Activated CD8-positive, alpha-beta memory T cell treated with anti-CD3 and anti-CD28 coated beads, Interleukin-2, amount 50 U/mL, for 48 hours (primary cell): ENCODE measurements around the gene ABCA4.

Experiments used
- DNase-seq: peaks from one replicate; pipeline ENCODE4 v3.0.0-alpha.2; 2020

Gene ABCA4

DNA sequence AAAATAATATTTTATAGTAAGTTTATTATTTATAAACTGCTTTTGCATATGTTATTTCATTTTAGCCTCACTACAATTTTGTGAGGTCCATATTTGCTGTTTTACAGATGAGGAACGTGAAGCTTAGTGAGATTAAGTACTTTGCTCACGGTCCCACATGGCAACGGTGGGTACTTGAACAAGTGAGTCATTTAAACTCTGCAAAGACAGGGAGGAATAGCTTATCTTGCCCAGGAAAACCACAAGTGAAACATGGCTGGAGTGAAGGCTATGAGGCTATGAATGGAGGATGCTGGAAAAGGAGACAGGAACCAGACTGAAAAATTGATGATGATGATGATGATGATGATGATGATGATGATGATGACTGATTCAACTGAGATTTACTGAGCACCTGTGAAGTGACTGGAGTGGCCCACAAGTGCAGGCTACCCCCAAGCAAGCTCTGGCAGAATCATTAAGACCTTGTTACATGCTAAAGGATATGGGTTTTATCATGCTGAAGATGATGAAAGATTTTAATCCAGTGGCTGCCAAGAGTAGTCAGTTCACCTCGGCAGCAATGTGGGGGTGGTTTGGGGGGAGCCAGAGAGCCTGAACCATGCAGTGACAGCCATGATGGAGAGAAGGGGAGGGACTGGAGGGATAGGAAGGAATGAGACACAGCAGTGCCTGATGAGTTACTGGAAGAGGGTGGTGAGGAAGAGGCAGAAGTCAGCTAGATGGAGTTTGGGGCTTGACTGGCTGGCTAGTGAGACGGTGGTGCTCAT is 1.4 kb upstream of the ABCA4 start:
- DNase-seq: no peak

DNA sequence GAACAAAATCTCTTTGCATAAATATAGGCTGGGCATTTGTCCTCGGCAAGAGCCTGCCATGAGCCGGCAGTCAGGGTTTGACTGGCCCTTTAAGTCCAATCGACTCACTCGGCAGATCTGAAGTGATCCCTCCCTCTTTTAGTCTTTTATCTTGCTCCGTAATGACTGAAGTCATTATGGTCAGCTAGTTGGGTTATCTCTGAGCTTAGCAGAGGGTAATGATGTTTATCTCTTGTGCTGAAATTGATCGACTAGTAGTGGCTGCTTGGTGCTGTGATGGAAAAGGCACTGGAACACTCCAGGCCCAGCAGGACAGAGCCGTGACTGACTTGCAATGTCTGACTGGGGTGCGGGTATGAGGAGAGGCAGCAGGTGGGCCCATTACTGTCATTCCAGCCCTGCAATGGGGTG is 468 bp upstream of the ABCA4 start:
- DNase-seq: no peak

DNA sequence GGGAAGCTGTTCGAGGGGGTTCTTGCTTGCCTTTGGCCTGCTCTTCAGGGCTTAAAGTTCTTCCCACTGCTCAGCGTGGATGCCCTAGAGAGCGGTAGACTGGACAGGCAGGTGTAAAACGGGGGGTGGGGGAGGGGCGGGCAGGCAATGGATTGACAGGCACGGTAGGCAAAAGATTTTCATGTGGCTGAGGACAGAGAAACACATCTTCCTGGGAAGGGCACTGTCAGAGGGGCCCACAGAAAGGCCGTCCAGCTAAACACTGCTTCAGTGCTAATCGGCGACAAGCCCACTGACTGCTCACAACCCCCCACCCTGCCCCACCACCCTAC is 412 bp downstream of the ABCA4 start:
- no peak for DNase-seq

DNA sequence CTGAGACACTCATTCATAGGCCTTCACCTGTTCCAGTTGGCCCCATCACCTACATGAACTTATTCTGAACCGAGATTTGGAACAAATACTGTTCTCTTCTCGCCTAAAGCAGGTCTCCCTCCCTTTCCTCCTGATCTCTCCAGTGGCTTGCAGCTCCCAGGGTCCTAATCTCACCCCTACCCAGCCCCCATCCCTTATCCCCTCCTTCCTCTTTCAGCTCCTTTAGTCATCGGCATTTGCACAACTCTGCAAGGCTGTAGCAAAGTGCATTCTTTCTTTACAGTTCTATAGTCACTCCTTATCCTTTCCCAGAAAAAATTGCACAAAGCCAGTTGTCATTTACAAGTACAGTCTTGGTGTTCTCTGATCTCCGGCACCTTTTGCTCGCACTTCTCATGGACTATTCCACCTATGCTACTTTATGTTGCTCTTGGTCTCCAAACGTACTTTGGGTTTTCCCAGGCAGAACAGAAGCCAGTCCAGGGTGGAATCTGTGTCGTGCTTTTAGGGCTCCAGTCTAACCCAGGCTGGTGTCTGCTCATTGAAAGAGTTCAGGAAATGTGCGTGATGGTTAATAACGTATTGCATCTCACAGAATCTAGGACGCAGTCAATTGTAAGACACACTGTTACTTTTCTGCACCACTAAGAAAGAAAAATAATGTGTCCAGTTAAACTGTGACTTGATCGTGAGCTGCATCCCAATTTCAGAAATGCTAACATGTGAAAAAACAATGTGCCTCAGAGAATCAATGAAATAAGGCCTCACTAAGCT is 965 bp downstream of the ABCA4 start:
- DNase-seq: no peak

DNA sequence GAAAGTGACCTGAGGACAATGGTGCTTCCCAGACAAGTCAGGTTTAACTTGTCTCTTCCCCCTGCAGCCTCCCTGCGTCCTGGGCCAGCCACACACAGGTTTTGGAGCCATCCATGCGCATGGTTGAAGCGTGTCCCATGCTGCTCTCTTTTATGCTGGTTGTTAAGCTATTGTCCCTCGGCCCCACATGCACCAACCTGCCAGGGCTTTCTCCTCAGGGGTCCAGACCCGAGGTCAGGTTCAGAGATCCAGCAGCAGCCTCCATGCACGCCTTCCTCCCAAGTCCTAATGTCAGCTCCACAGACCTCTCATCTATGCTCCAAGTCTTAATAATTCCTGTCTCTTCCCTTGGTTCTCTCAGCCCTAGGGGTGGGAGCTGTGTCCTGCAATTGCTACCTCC is 1.6 kb downstream of the ABCA4 start:
- DNase-seq: no peak

DNA sequence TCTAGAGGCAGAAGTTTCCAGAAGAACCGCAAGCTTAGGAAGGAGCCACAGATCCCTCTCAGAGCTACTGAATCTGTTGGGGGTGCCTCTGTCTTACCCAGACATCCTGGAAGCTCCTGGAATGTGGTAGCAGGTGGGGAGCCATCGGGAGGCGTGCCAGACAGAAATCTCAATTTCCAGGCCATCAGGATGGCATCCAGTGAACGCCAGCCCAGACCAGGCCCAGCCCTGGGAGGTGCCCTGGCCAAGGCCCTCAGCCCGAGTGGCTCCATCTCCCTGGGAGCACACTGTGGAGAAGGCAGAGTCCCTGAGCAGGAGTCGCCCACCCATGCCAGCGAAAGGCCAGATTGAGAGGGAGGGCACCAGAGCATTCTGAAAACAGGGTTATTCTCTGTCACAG is 2.5 kb downstream of the ABCA4 start:
- DNase-seq: no peak

DNA sequence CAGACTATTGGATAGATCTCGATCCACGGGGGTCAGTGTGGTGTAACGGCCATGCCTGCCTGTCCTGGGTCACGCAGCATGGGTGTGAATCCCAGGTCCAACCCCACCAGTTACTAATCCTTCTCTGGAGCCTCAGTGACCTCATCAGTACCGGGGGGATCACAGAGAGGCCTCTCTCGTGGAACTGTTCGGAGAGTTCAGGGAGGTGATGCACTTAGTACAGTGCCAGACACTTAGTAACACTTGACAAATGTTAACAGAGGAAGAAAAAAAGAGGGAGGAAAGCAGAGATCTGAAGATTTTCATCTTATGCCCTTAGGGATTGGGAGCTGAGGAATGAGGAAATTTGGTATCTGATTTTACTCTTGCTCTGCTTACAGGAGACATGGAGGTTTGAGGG is 2.9 kb downstream of the ABCA4 start:
- DNase-seq: no peak

DNA sequence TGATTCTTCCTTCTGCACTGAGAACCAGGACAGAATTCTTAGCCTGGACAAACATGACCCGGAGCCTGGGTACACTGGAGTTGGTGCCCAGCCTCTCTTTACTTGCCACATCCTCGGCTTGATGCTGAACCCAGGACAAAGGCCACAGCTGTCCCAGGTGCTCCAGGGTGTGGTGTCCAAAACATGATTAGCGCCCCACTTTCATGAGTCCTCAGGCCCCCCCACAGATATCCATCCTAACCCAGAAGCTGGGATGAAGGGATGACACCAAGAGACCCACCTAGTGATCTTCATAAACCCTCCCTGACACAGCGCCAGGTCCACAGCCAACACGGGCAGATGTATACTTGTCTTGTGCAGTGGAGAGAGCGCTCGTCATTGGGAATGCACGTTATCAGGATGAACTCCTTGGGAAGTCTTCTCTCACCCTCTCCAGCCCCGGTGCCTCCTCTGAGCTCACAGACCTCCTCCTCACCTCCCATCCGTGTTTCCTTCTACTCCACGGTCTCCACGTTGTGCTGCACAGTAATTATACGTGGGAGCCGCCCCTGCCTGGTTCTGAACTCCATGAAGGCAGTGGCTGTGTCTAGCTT is 3.6 kb downstream of the ABCA4 start:
- no peak for DNase-seq

DNA sequence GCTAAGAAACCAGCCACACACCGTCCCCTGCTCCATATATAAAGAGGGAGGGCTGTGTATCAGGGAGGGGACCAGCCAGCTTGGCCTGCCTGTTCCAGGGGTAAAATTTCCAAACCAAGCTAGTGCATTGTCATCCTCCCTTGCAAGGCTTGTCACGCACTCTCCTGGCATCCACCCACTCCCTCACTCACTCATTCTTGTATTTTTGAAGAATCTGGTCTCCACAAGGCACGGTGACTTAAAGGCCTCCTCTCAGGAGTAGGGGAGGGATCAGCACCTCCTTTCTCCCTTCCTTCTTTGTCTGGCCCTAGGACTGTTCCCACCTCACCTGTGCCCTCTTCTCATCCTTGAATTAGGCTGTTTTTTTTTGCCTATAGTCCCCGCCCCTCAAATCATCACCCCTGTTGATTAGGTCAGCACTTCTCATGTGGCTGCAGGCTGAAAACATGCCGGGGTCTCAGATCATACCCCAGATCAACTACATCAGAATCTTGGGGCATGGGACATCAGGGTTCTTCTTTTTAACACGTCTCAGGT is 5.0 kb downstream of the ABCA4 start:
- DNase-seq: no peak

DNA sequence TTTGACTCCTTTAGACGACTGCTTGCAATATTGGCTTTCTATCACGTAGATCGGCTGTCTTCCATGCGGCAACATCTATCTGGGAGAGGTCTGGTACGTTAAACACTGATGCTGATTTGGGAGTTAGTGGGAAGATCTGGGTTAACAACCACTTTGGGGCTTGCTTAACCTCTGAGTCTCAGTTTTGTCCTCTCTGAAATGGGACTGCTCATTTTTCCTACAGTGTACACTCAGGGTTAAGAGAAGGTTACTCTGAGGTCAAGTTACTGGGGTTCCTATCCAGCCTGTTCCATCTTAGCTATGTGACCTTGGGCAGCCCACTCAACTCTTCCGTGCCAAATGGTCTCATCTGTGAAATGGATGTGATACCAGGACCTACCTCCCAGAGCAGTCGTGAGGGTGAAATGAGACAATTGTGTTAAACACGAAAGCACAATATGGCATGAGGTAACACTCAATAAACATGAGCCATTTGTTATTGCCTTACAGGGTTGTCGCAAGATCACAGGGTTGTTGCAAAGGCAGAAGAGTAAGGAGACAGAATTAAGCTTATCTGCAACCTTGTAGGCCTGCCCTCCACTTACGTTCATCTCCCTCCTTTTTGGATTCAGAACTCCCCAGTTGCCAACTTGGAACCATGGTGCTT is 5.6 kb downstream of the ABCA4 start:
- no peak for DNase-seq

DNA sequence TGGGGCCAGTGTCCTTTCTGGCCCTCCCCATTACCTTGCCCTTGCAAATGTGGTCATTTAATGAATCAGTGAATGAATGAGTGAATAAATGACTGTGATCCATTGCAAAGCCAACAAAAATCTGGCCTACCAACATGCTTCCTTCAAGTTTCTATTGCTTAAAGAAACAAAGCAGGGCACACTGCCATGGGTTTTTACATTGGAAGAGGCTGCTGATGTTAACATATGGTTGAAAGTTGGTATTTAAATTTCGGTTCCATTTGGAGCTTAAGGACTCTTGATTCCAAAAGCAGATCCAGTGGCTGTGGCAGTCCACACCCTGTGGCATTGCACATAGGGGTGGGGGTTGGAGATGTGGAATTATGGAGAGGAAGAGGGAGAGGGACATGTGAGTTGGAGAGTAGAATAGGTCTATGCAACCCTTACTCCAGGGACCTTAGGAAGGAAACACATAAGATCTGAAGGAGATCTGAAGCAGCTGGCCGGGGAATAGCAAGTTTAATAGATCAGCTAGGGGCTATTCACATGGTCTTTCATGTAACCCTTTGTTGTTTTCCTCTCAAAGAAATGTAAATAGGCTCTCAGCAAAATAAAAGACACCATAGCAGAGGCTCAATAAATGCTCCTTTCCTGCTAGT is 7.2 kb downstream of the ABCA4 start:
- DNase-seq: no peak

DNA sequence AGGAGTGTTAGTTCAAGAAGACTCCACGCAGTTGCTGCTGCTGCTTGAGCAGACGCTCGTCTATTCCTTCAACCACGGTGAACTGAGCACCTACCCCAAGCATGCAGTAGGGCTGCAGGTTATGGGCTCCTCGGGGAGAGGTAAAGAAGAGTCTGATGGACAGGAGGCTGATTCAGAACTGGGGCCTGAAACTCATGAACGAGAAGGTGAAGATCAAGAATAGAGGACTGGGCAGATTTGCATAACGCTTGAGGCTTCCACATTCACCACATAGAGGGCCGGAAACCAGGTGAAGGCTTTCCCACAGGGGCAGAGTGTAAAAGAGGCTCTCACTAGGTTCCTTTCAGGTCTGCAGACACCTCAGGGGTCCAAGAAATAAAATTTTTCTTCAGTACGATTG is 9.1 kb downstream of the ABCA4 start:
- DNase-seq: no peak

DNA sequence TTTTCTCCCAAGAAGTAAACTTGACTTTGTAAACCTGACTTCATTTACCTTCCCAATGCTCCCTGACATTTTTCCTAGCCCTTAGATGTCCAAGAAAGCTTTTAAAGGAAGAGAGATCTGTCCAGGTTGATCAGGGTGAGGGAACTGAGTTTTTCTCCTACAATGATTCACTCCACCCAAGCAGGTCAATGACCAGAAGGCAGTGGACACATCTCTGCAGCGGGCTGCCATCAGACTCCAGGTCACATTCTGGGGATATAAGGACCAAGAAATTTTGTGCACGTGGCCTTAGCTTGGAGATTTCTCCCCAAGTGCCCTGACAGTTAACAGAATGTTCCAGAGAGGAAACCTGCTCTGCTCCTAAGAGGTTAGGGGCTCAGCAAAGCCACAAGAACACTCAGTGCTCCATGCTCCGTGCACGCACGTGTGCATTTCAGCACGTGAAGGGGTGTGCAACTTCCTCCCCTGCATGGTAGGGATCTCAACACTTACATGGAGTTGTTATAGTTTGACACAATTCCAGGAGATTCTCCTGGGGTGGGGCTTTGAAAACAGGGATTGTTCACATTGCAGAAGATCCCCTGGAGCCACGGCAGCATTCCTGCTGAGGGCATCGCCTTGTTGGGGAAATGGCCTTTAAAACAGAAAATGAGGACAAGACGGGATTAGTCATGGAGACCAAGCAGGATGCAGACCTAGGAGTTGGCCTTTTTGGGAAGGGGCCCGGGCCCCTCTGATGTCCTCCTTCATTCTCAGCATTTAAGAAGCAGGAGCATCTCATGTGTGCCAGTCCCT is 9.8 kb downstream of the ABCA4 start:
- DNase-seq: no peak

DNA sequence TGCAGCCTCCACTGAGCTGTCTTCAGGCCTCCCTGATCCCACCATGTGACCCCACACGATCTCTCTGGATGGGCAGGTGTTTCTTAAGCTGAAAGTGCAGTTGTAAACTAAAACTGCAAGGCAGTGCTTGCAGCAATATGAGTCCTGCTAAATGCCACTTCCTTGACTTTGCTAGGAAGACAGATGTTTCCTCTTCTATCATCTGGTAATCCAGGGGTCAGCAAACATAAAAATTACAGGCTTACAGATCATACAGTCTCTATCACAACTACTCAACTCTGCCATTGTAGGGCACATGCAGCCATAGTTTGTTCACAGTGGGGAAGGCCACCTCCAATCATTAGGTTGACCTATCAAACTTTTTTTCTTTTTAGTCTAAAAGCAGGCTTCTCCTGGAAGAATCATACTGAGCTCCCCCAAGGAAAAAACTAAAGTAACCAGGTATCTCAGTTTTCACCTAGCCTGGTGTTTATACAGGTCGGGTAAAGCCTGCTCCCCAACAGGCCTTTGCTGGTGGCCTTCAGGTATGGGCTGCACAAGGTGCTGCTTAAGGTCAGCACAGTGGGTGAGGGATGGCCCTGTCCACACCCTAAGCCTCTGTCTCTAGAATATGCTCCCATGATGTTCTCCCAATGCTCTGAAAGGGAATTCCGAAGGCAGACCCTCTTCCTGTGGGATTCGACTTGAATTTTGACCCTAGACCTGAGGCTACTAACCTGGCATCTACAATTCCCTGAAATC is 10.8 kb downstream of the ABCA4 start:
- no peak for DNase-seq

DNA sequence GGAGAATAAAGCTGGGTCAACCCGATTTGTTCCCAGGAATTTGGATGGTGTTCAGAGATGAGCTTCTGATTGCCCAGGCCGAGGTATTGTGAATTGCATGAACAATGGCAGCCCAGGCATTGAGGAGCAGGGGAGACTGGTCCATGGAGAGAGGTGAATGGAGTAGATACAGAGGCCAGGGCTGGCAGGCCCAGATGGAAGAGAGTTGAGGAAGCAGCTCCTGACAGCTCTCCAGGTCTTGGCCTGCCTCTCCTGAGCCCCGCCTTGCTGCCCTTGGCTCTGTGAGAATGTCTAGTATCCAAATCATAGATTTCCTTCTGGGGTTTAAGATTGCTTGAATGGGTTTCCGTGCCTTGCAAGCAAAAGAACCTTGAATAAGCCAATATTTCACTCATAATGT is 11.5 kb downstream of the ABCA4 start:
- no peak for DNase-seq

DNA sequence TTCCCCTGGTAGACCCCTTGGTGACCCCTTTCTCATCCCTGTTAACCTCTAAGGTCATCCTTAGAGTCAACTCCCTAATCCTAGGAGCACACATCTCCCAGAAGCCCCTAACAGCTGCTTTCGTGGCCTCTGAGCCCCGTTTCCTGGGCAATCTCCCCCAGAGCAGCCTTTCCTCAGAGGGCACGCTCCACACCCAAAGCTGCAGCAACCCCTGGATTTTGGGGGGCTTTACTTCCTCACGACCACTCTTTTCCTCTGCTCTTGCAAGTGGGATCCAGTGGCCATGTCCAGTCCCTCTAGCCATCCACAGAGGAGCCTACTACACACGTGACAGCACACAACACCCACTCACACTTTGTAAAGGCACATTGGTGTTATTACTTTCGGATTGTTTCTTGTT is 13.8 kb downstream of the ABCA4 start:
- DNase-seq: no peak

DNA sequence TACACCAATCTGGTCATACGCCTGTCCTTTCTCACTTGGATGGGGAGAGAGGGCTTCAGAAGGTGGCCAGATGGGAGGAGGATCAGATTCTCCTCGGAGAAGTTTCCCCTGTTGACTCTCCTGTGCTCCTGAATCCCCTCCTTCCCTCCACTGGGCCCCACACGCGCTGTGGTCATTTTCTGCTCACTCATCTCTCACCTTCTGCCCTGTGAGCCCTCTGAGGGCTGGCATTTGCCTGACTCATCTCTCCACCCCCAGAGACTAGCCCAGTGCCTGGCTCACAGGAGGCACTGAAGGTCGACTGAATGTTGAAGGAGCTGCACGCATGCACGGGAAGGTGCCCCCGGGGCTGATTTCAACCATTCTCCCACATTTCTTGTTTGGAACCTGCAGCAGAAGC is 14.2 kb downstream of the ABCA4 start:
- no peak for DNase-seq

DNA sequence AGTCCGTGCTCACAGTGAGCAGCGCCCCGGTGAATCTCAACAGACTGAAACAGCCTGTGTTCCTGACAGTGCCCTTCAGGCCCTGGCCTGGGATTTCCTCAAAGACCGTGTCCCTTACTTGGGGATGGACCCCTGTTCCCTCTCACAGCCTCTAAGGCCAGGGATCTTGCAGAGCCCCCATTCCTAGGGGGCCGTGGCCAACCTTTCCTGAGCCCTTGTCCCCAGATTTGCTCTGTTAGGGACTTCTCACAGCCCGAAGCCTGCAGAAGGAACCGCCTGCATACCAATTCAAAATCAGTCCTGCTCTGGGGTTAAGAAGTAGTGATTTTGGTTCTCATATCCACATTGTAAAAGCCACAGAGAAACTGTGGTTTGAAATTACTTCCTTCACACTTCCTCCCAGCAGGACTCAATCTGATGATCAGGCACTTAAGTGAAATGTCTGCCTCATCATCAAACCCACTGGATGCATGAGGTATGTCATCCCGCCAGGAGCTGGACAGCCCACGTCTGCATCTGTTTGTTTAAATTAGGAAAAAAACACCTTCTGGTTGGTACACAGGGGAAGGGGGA is 14.9 kb downstream of the ABCA4 start:
- no peak for DNase-seq

DNA sequence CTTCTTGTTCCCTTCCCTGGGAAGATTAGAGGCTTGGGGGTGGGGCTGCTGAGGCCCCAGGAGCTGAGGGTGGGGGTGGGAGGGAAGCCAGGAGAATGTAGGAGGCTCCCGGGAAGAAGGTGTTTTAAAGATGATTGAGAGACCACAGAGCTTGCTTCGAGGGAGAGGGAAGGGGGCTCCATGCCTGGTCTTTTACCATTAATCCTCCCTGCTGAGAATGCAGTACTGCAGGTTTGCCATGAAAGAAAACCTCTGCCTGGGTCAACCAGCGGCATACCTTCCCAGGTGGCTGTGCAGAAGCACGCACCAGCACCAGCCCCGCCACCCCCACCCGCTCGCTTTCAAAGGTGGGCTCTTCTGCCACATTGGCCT is 15.4 kb downstream of the ABCA4 start:
- DNase-seq: no peak

DNA sequence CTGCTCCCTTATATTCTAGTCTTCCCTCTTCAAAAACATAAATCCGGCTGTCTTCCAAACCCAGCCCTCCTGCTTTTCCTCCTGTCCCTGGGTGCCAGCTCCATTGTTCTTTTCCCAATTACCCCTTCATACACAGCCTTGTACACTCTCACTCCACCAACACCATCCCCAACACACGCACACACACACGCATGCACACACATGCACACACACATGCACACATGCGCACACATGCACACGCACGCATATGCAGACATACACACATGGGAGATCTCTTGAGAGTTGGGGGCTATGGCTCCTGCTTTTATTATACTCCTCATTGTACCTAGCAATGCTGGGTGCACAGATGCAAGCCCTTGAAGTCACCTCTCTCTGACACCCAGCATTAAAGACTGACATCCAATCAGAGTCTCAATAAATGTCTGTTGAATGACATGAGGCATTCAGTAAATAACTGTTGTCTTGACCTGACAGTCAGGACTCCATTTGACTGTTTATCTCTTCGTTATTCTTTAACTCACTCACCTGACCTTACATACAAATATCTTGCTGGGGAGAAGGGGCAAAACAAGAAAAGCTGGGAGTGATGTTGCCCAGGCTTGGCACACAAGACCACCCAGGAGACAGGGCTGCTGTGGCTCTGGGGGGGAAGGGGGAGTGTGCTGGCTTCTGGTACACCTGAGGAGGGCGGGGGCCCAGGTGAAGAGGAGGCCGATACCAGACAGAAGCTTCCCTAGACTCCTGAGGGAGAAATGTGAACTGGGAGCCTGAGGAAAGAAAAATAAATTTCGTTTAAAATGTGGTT is 16.0 kb downstream of the ABCA4 start:
- DNase-seq: no peak
